Adipocyte (in vitro differentiated cells): Measurements from ENCODE around the gene QARS1.

Experiments used
- DNase-seq: peaks from one replicate; pipeline ENCODE4 v3.0.0-alpha.2; 2015; ENCODE audit warnings: low read depth
- H3K27me3 ChIP-seq: replicated peaks from 2 replicates; pipeline ENCODE4 v1.7.0; 2013; ENCODE audit warnings: mild to moderate bottlenecking, low read length, moderate library complexity; ENCODE audit not compliant: control insufficient read depth, insufficient read depth
- H3K36me3 ChIP-seq: 2 replicates; pipeline ENCODE4 v1.7.0; 2013; ENCODE audit warnings: low read length, mild to moderate bottlenecking, moderate library complexity; ENCODE audit not compliant: control insufficient read depth, insufficient read depth, severe bottlenecking
- H3K4me1 ChIP-seq: 2 replicates; pipeline ENCODE4 v1.7.0; 2013; ENCODE audit warnings: mild to moderate bottlenecking, low read length, moderate library complexity; ENCODE audit not compliant: control insufficient read depth, insufficient read depth
- H3K4me3 ChIP-seq: 2 replicates; pipeline ENCODE4 v1.7.0; 2013; ENCODE audit warnings: mild to moderate bottlenecking, low read length, moderate library complexity
- H3K9ac ChIP-seq: 2 replicates; pipeline ENCODE4 v1.7.0; 2013; ENCODE audit warnings: mild to moderate bottlenecking, low read length, moderate library complexity
- H3K9me3 ChIP-seq: 2 replicates; pipeline ENCODE4 v1.7.0; 2013; ENCODE audit warnings: mild to moderate bottlenecking, low read length, moderate library complexity; ENCODE audit not compliant: control insufficient read depth

QARS1 gene

GRCh38 chr3:49119439-49119838, 14.9 kb upstream of the QARS1 start:
- no peaks in the 10 kb centered on the region for H3K27me3 ChIP-seq
- peak; percentile 11 for DNase-seq
- peak overlapping the region; percentile 86 for H3K4me3 ChIP-seq
- H3K9ac ChIP-seq: peak overlapping the region; percentile 99
- peaks cover 78% of the 10 kb centered on the region for H3K36me3 ChIP-seq
- H3K9me3 ChIP-seq: no peaks in the 10 kb centered on the region
- peaks cover 17% of the 10 kb centered on the region for H3K4me1 ChIP-seq

- peaks cover 17% of the 10 kb centered on the region for H3K4me1 ChIP-seq
- H3K4me3 ChIP-seq: peak overlapping the region; percentile 86
- H3K9ac ChIP-seq: peak overlapping the region; percentile 99
- no peaks in the 10 kb centered on the region for H3K27me3 ChIP-seq
- no peak for DNase-seq
- H3K36me3 ChIP-seq: peaks cover 78% of the 10 kb centered on the region
- no peaks in the 10 kb centered on the region for H3K9me3 ChIP-seq
Observed at GRCh38 chr3:49119036-49119435, 14.5 kb upstream of the QARS1 start.

- Histone ChIP-seq H3K4me3 (no peak overlapping the region), H3K9ac (no peak overlapping the region), H3K27me3 (no peaks in the 10 kb centered on the region), H3K9me3 (no peaks in the 10 kb centered on the region), H3K4me1 (no peaks in the 10 kb centered on the region), H3K36me3 (peaks cover 93% of the 10 kb centered on the region)
- DNase-seq: no peak
Observed at GRCh38 chr3:49112262-49112661, 7.7 kb upstream of the QARS1 start.

GRCh38 chr3:49111347-49111746, 6.8 kb upstream of the QARS1 start:
- H3K4me1 ChIP-seq: no peaks in the 10 kb centered on the region
- DNase-seq: no peak
- no peak overlapping the region for H3K4me3 ChIP-seq
- no peak overlapping the region for H3K9ac ChIP-seq
- H3K27me3 ChIP-seq: no peaks in the 10 kb centered on the region
- H3K36me3 ChIP-seq: peaks cover 84% of the 10 kb centered on the region
- no peaks in the 10 kb centered on the region for H3K9me3 ChIP-seq

- H3K27me3 ChIP-seq: no peaks in the 10 kb centered on the region
- peaks cover 79% of the 10 kb centered on the region for H3K36me3 ChIP-seq
- H3K9me3 ChIP-seq: no peaks in the 10 kb centered on the region
- no peak overlapping the region for H3K4me3 ChIP-seq
- DNase-seq: no peak
- no peak overlapping the region for H3K9ac ChIP-seq
- H3K4me1 ChIP-seq: peaks cover 3% of the 10 kb centered on the region
Observed at GRCh38 chr3:49110780-49111179, 6.2 kb upstream of the QARS1 start.

GRCh38 chr3:49108346-49108745, 3.8 kb upstream of the QARS1 start:
- Histone ChIP-seq H3K9ac (no peak overlapping the region), H3K36me3 (peaks cover 54% of the 10 kb centered on the region), H3K9me3 (no peaks in the 10 kb centered on the region), H3K27me3 (no peaks in the 10 kb centered on the region), H3K4me1 (peaks cover 18% of the 10 kb centered on the region), H3K4me3 (no peak overlapping the region)
- DNase-seq: no peak

- Histone ChIP-seq H3K4me3 (peak overlapping the region; percentile 100), H3K27me3 (no peaks in the 10 kb centered on the region), H3K4me1 (peaks cover 22% of the 10 kb centered on the region), H3K9me3 (no peaks in the 10 kb centered on the region), H3K36me3 (peaks cover 48% of the 10 kb centered on the region), H3K9ac (peak overlapping the region; percentile 99)
- no peak for DNase-seq
Observed at GRCh38 chr3:49104052-49104426, 518 bp downstream of the QARS1 start.

- H3K9me3 ChIP-seq: no peaks in the 10 kb centered on the region
- DNase-seq: no peak
- no peaks in the 10 kb centered on the region for H3K27me3 ChIP-seq
- peaks cover 61% of the 10 kb centered on the region for H3K36me3 ChIP-seq
- no peak overlapping the region for H3K9ac ChIP-seq
- H3K4me1 ChIP-seq: peaks cover 15% of the 10 kb centered on the region
- H3K4me3 ChIP-seq: no peak overlapping the region
Observed at GRCh38 chr3:49100046-49100615, 4.4 kb downstream of the QARS1 start.

GRCh38 chr3:49098910-49099630, 5.5 kb downstream of the QARS1 start:
- Histone ChIP-seq H3K4me1 (peaks cover 17% of the 10 kb centered on the region), H3K9ac (no peak overlapping the region), H3K27me3 (no peaks in the 10 kb centered on the region), H3K36me3 (peaks cover 61% of the 10 kb centered on the region), H3K9me3 (no peaks in the 10 kb centered on the region), H3K4me3 (no peak overlapping the region)
- DNase-seq: no peak

- Histone ChIP-seq H3K27me3 (no peaks in the 10 kb centered on the region), H3K4me3 (no peak overlapping the region), H3K4me1 (peaks cover 11% of the 10 kb centered on the region), H3K9ac (no peak overlapping the region), H3K9me3 (no peaks in the 10 kb centered on the region), H3K36me3 (peaks cover 61% of the 10 kb centered on the region)
- no peak for DNase-seq
Observed at GRCh38 chr3:49098429-49098828, 6.1 kb downstream of the QARS1 start.

GRCh38 chr3:49093853-49094767, 10.4 kb downstream of the QARS1 start, which contains the start of gene QRICH1:
Gene QRICH1, minus strand, starts transcription at chr3:49094071. Its CDS starts 17,054 bp downstream, at chr3:49077017.
- peak; percentile 99 for DNase-seq

More at GRCh38 chr3:49093853-49094767, 10.4 kb downstream of the QARS1 start, which contains the start of gene QRICH1:
- Histone ChIP-seq H3K9ac (peak within 1 kb of the TSS; percentile 98), H3K36me3 (peaks cover 32% of the 10 kb centered on the region), H3K4me3 (peak within 1 kb of the TSS; percentile 99), H3K4me1 (peaks cover 35% of the 10 kb centered on the region), H3K27me3 (no peaks in the 10 kb centered on the region), H3K9me3 (no peaks in the 10 kb centered on the region)
